ENCODE measurements around the gene BARHL1.

DNA sequence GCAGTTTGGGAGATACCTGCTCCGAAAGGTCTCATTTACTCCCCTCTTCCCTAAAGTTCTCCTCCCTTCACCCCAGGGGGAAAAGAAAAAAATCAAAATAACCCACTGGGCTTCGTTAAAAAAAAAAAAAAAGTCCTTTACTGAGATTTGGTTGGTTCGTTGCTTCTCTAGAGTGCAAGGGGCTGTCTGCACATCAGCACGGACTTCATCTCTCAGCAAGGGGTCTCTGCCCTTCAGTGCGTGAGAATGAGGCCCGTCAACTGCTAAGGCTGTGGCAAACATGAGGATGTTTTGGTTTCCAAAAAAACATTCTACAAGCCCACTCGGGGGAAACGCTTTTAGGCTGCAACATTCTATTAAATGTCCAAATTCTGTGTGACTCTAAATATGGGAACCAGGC lies 10.0 kb downstream of the BARHL1 start:
- TF ChIP-seq MXI1 (IDR thresholded peaks at IDR 0.05; ENCODE audit: borderline replicate concordance, low read depth, low read length) (no peak), MAZ (IDR thresholded peaks at IDR 0.05; ENCODE audit: borderline replicate concordance, low read depth, low read length) (no peak), POLR2A (IDR thresholded peaks at IDR 0.05; ENCODE audit: low read depth, low read length) (no peak), MAFK (IDR thresholded peaks at IDR 0.05; ENCODE audit: low read depth, low read length) (no peak), BHLHE40 (IDR thresholded peaks at IDR 0.05; ENCODE audit: low read depth, low read length) (no peak), RFX5 (IDR thresholded peaks at IDR 0.05; ENCODE audit: low read depth, low read length) (no peak), RAD21 (IDR thresholded peaks at IDR 0.05; ENCODE audit: low read length) (no peak), SMC3 (IDR thresholded peaks at IDR 0.05; ENCODE audit: low read depth, low read length) (no peak)
- TF ChIP-seq, protein P1, sequence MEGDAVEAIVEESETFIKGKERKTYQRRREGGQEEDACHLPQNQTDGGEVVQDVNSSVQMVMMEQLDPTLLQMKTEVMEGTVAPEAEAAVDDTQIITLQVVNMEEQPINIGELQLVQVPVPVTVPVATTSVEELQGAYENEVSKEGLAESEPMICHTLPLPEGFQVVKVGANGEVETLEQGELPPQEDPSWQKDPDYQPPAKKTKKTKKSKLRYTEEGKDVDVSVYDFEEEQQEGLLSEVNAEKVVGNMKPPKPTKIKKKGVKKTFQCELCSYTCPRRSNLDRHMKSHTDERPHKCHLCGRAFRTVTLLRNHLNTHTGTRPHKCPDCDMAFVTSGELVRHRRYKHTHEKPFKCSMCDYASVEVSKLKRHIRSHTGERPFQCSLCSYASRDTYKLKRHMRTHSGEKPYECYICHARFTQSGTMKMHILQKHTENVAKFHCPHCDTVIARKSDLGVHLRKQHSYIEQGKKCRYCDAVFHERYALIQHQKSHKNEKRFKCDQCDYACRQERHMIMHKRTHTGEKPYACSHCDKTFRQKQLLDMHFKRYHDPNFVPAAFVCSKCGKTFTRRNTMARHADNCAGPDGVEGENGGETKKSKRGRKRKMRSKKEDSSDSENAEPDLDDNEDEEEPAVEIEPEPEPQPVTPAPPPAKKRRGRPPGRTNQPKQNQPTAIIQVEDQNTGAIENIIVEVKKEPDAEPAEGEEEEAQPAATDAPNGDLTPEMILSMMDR (conservative IDR thresholded peaks at IDR 0.05; ENCODE audit: low read depth, low read length), result no peak
- TF ChIP-seq, protein P2, sequence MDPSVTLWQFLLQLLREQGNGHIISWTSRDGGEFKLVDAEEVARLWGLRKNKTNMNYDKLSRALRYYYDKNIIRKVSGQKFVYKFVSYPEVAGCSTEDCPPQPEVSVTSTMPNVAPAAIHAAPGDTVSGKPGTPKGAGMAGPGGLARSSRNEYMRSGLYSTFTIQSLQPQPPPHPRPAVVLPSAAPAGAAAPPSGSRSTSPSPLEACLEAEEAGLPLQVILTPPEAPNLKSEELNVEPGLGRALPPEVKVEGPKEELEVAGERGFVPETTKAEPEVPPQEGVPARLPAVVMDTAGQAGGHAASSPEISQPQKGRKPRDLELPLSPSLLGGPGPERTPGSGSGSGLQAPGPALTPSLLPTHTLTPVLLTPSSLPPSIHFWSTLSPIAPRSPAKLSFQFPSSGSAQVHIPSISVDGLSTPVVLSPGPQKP (IDR thresholded peaks at IDR 0.05; ENCODE audit: borderline replicate concordance, low read depth, low read length), result no peak
- TF ChIP-seq, protein P3, sequence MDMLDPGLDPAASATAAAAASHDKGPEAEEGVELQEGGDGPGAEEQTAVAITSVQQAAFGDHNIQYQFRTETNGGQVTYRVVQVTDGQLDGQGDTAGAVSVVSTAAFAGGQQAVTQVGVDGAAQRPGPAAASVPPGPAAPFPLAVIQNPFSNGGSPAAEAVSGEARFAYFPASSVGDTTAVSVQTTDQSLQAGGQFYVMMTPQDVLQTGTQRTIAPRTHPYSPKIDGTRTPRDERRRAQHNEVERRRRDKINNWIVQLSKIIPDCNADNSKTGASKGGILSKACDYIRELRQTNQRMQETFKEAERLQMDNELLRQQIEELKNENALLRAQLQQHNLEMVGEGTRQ (IDR thresholded peaks at IDR 0.05; ENCODE audit: low read depth, low read length), result no peak

All from IMR-90 (cell line).